GM19372 (cell line): ENCODE data around the gene JAZF1.
A peak's percentile ranks its signal among the peaks of the same experiment; 100 is the strongest.
"Not testable (repeated sequence)": the region's sequence is repeated elsewhere in the genome, so short reads cannot be mapped to it uniquely, and the experiment has no call there.

ENCODE experiments used
- ATAC-seq: cut with Tn5 transposase; IDR thresholded peaks from one replicate; pipeline ENCODE4 v1.9.1; 2021; ENCODE audit warnings: mild to moderate bottlenecking, low read depth, moderate library complexity; ENCODE audit not compliant: unreplicated experiment

The JAZF1 gene

GRCh38 chr7:27900006-27900405 lies 280.6 kb downstream of the JAZF1 start:
- ATAC-seq, result no peak

GRCh38 chr7:27899601-27900000 lies 281.0 kb downstream of the JAZF1 start:
- no peak for ATAC-seq

- no peak for ATAC-seq
Measured at GRCh38 chr7:27897441-27897847, 283.2 kb downstream of the JAZF1 start.

GRCh38 chr7:27897001-27897400 lies 283.6 kb downstream of the JAZF1 start:
- ATAC-seq, result no peak

- ATAC-seq, result no peak
Measured at GRCh38 chr7:27895551-27895950, 285.0 kb downstream of the JAZF1 start.

GRCh38 chr7:27890205-27890849 lies 290.3 kb downstream of the JAZF1 start:
- ATAC-seq, result peak; percentile 99

GRCh38 chr7:27889800-27890199 lies 290.8 kb downstream of the JAZF1 start:
- no peak for ATAC-seq

- no peak for ATAC-seq
Measured at GRCh38 chr7:27888736-27889135, 291.9 kb downstream of the JAZF1 start.

GRCh38 chr7:27886710-27887109 lies 293.9 kb downstream of the JAZF1 start:
- not testable (repeated sequence) for ATAC-seq

GRCh38 chr7:27885652-27886051 lies 294.9 kb downstream of the JAZF1 start:
- no peak for ATAC-seq

- no peak for ATAC-seq
Measured at GRCh38 chr7:27883696-27884095, 296.9 kb downstream of the JAZF1 start.

GRCh38 chr7:27876756-27877155 lies 303.8 kb downstream of the JAZF1 start:
- no peak for ATAC-seq

GRCh38 chr7:27875832-27876231 lies 304.8 kb downstream of the JAZF1 start:
- no peak for ATAC-seq

- ATAC-seq, result no peak
Measured at GRCh38 chr7:27875061-27875460, 305.5 kb downstream of the JAZF1 start.

- ATAC-seq, result no peak
Measured at GRCh38 chr7:27873981-27874957, 306.3 kb downstream of the JAZF1 start.

GRCh38 chr7:27872356-27873275 lies 308.0 kb downstream of the JAZF1 start:
- no peak for ATAC-seq

GRCh38 chr7:27871866-27872265 lies 308.7 kb downstream of the JAZF1 start:
- ATAC-seq, result no peak

GRCh38 chr7:27871086-27871485 lies 309.5 kb downstream of the JAZF1 start:
- ATAC-seq, result no peak

GRCh38 chr7:27870595-27870994 lies 310.0 kb downstream of the JAZF1 start:
- ATAC-seq, result no peak

GRCh38 chr7:27869056-27869455 lies 311.5 kb downstream of the JAZF1 start:
- ATAC-seq, result no peak

- ATAC-seq, result no peak
Measured at GRCh38 chr7:27868131-27868550, 312.5 kb downstream of the JAZF1 start.
